Hippocampal formation (tissue), 2 donors: Measurements from ENCODE around the gene KRT33B.
A peak's percentile ranks its signal among the peaks of the same experiment; 100 is the strongest.
"Not testable (repeated sequence)": the region's sequence is repeated elsewhere in the genome, so short reads cannot be mapped to it uniquely, and the experiment has no call there.

Experiments
- DNase-seq, 2 donors: peaks; one replicate each; lab custom pipeline; 2025; lab: John Stamatoyannopoulos, UW

KRT33B gene

DNA sequence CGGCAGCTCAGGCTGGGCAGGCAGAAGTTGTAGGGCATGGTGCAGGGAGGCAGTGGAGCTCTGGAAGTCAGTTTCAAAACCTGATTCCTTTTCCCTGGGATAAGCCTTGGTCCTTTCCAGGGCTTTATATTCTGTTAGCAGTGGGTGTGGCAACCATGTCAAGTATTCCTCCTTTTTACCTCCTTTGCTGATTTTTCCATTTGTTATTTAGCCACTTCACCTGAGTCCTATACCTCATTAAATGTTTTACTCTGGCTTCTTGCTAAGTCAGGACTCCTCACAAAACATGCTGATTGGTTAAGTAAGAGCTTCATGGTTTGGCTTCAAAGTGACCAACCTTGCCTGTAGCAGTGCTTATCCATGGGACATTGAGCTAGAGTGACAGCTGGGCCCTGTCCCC is at the start of gene KRT33B:
Gene KRT33B (minus strand): TSS at position 101 of the 400 bp plus-strand sequence. CDS start 63 bp downstream, at position 38.
- no peak for DNase-seq

DNA sequence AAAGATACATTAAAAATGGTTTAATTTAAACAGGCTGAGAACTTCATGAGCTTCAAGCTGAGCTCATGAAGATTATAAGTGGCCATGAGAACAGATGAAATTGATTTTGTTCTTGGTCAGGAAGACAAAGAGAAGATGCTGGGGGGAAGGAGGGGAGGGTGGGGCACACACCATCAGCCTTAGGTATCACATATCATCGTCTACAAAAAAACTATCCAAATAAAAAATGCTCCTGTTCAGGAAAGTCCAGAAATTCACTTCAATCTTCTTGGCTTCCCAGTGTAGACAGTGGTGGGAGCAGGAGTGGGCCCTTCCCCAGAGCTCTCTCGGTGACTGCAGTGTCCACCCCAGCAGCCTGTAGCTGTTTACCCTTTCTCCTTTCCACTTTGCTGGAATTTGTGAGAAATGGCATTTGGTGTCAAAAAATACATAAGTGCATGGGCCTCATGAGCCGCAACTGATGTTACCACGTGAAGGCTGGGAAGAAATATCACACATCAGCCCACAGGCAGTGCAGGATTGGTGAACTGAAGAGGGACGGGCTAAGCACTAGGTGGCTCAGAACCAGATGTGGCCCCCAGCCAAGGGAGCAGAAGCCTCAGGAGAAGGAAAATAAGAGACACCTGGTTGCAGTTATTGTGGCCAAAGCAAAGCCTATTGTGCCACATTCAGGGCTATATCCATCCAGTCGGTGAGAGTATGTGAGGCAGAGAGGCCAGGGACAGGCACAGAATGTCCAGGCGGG is 48.7 kb upstream of the KRT33B start:
- no peak for DNase-seq

- no peak for DNase-seq
These were observed 48.0 kb upstream of the KRT33B start for GRCh38 chr17:41417576-41418015.

- DNase-seq, result no peak
These were observed 47.5 kb upstream of the KRT33B start for GRCh38 chr17:41417127-41417526.

DNA sequence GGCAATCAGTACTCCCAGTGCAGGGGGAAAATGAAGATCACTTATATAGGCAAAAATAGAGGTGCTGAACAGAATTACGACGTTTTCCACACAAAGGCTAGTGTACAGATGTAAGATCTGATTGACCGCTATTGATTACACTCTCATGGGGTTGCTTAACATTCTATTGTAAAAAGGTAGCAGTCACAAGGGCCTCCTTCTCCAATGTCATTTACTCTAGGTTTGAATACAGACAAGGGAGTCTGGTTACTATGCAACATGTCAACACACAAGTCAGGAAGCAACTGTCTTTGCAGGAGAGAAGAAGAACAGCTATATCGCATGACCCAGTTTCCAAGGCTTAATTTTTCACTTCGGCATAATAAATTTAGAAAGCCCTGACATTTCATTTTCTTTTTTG is 46.9 kb upstream of the KRT33B start:
- DNase-seq, result no peak

DNA sequence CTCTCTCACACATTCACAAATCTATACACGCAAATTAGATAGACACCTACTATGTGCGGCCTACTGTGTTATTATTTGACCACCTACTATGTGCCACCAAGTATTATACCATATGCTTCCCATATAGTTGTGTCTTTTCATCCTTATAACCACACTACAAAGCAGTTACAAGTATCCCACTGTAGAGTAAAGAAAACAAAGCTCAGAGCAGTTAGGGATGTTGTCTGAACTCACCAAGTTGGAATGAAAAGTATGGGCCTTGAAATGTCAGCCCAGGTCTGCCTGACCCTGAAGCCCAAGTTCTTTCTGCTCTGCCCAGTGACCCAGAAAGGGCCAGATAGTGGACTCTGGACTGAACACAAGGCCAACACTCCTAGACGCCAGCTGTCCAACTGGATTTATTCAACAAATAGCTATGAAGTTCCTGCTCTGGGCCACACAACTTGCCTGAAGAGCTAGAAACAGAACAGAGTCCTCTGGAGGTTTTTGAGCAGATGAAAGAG is 46.3 kb upstream of the KRT33B start:
- DNase-seq, result no peak

- DNase-seq, result no peak
These were observed 45.8 kb upstream of the KRT33B start for GRCh38 chr17:41415411-41415810.

DNA sequence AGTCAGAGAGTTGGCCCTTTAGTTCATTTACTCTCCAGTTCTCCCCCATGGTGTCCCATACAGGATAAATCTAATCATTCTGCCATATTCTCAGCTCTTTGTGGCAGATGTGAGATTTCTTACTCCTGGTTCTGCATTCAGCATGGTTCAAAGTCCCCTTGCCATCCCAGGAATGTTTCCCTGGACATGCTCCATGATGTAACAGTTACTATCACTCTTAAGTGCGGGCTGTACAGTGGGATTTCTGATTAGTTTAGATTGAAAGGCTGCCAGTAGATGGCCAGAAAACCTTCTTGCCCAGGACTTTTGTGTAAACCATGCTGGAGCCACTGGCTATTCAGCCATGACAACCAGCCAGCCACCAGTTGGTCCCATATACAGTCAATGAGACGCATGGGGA is 44.4 kb upstream of the KRT33B start:
- DNase-seq, result no peak

GRCh38 chr17:41413353-41413957 is 43.8 kb upstream of the KRT33B start:
- peak in 1 of 2 donors; percentile 1 for DNase-seq

DNA sequence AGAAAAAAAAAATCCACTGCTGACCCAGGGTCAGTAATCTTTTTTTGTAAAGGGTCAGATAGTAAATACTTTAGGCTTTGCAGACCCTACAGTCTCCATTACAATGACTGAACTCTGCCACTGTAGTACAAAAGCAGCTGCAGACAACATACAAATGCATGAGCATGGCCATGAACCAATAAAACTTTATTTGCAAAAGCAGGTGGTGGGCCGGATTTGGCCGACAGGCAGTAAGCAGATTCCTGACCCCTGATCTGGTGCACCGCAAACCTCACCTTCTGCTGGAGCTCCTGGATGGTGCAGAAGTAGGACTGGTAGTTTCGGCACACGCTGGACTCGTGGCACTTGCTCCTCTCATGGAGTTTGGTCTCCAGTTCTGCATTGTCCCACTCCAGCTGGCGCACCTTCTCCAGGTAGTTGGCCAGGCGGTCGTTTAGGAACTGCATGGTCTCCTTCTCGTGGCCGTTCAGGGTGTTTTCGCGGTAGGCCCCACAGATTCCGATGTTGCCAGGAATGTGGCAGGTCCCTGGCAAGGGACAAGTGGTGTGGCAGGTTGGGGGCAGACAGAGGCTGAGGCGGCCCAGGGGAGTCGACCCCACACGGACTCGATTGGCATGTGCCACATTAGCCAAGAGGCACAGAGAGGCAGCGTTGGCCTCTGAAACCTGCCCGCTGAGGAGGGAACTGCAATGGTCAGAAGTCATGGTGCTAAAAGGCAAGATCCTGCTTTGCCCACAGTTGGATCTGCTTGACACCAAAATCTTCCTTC is 41.6 kb upstream of the KRT33B start:
- DNase-seq, result no peak

- DNase-seq, result no peak
These were observed 37.6 kb upstream of the KRT33B start for GRCh38 chr17:41407226-41407625.

- DNase-seq, result no peak
These were observed 36.6 kb upstream of the KRT33B start for GRCh38 chr17:41406205-41406604.

- no peak for DNase-seq
These were observed 34.5 kb upstream of the KRT33B start for GRCh38 chr17:41404024-41404671.

DNA sequence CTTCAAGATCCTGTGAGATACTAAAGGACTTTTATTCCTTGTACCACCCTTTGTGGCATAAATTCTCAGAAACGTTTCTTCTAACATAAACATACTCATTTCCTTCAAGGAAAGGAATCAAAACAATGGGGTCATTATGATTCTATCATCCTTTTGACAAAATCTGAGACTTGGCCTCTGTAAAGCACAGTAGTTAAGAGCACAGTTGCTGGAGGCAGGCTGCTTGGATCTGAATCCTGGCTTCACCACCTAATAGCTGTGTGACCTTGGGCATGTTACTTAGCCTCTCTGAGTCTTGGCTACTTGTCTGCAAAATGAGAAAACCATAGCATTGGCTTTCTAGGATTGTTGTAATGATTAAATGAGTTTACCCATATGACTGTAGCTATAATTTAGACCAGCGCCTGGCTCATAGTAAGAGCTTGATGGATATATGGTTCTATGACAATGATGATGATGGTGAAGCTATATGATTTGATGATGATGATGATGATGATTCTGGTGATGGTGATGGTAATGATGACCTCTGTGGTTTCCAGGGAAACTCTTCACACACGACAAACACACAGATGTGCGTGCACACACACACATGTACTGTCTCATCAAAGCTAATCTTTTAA is 33.9 kb upstream of the KRT33B start:
- no peak for DNase-seq

GRCh38 chr17:41402161-41402560 is 32.5 kb upstream of the KRT33B start:
- DNase-seq, result no peak

- no peak for DNase-seq
These were observed 27.5 kb upstream of the KRT33B start, which contains the start of gene KRT31 for GRCh38 chr17:41396996-41397660. Gene KRT31 (minus strand): TSS chr17:41397608. CDS start chr17:41397539, 69 bp downstream.

GRCh38 chr17:41396340-41396739 is 26.7 kb upstream of the KRT33B start:
- DNase-seq, result no peak

DNA sequence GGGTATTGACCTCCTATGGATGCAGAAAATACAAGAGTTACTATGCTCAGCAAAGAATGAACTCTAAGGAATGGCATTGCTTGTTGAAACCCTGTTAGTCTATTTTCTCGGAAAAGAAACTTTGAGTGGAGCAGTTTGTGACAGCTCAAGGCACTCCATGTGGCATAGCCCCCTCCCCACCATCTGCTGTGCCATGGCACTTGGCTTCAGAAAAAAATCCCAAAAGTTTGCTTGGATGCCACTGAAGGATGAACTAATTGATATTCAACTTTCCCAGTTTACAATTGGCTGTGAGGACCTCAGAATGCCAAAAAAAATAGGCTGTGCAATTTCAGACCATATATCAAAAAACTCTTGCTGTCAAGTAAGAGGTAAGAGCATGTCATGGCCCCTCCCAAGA is 26.0 kb upstream of the KRT33B start:
- DNase-seq, result no peak

DNA sequence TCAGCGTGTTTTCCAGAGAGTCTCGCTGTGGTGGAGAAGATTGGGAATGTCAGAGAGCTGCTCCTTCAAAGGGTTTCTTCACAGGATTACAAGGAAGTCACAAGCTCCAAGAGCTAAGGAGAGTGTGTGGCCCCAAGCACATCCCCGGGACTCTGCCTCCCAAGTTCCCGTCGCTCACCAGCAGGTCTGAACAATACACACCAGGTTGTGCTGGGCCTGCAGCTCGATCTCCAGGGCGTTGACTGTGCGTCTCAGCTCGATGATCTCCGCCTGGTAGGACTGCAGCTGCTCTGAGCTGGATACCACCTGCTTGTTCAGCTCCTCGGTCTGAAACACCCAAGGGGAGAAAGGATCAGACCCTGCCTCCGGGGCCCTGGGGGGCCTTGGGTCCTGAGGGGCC is 25.4 kb upstream of the KRT33B start:
- DNase-seq, result not testable (repeated sequence)

DNA sequence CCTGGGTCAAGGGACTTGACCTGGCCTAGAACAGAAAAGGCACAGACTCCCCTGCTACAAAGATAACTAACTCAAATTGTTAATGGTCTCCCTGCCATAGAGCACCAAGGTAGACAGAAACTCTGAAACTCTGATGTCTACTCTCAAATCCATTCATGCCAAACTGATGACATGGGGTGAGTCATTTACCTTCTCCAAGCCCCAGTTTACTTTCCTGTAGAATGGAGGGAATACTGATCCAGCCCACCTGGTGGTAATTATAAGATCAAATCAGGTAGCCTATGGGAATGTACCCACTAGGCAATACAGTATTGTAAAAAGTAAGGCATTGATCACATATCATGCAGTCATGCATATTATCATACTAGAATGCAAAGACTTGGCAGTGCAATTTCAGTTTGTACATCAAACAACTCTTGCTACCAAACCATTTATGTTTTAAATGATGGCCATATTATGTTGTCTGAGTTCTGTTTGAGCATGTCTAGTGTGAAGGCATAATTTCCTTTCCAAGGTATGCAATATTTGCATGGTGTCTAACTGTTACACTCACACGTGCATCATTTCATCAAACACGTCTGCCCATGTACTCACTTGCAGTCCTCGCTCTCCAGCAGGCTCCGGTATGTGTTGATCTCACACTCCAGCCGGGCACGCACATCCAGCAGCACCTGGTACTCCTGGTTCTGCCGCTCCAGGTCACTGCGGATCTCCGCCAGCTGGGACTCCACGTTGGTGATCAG is 24.8 kb upstream of the KRT33B start:
- DNase-seq, result no peak
